ENCODE measurements around the gene CALR. TPM values are rescaled to one million over a fixed set of nuclear protein-coding genes. Genes with fewer than 3 reads are reported as not detected.

The CALR gene
- total and polyA plus RNA-seq, 2 experiments from 2014 or later = 1,015 to 1,238 TPM

- in situ Hi-C loops (cut with MboI) = loop anchor here (25.0 kb wide), 1 partner anchor 622 kb away; no protein-coding TSS in a partner anchor
- no peaks in the 10 kb centered on the region for H3K27me3 ChIP-seq (replicated peaks; ENCODE audit: insufficient read depth)
- H3K9me3 ChIP-seq (ENCODE audit: low read depth) = no peaks in the 10 kb centered on the region
- H3K4me2 ChIP-seq (ENCODE audit: unreplicated experiment) = peak overlapping the region; percentile 100
- no peaks in the 10 kb centered on the region for H3K79me2 ChIP-seq (ENCODE audit: insufficient read depth)
- peak overlapping the region; percentile 100 for H2AFZ ChIP-seq
- peaks cover 14% of the 10 kb centered on the region for H3K4me1 ChIP-seq (ENCODE audit: insufficient read depth)
- H3K4me3 ChIP-seq = peak overlapping the region; percentile 81
- peak; percentile 80 for DNase-seq
- peak overlapping the region; percentile 78 for H3K9ac ChIP-seq
- H3K9me2 ChIP-seq (ENCODE audit: insufficient read depth) = no peaks in the 10 kb centered on the region
- no peaks in the 10 kb centered on the region for H3K36me3 ChIP-seq (ENCODE audit: low read depth)
- no peak for TF ChIP-seq EZH2 (IDR thresholded peaks at IDR 0.05; ENCODE audit: insufficient read depth, poor library complexity, severe bottlenecking)
- TF ChIP-seq EZH2phosphoT487 (IDR thresholded peaks at IDR 0.05; ENCODE audit: insufficient read depth, low read depth) = no peak
- no peak overlapping the region for H3K27ac ChIP-seq
- no peaks in the 10 kb centered on the region for H4K20me1 ChIP-seq (ENCODE audit: insufficient read depth)
- H3F3A ChIP-seq (ENCODE audit: insufficient read depth) = peaks cover 9% of the 10 kb centered on the region; the same call in 1 of the 2 replicates
- 1 to 2% methylated on average over 31 to 34 of the region's 34 CpGs for WGBS, 2 experiments (ENCODE audit: low coverage in 1 of 2, low lambda C conversion rate in 2 of 2, missing lambda C conversion rate in 2 of 2)
These were observed 26.8 kb downstream of the CALR start for GRCh38 chr19:12965017-12965811.

- 42 to 49% methylated on average over 8 of the region's 8 CpGs for WGBS, 2 experiments (ENCODE audit: low coverage in 1 of 2, low lambda C conversion rate in 2 of 2, missing lambda C conversion rate in 2 of 2)
- in situ Hi-C loops (cut with MboI) = loop anchor here (25.0 kb wide), 1 partner anchor 622 kb away; no protein-coding TSS in a partner anchor
- peak overlapping the region; percentile 100 for H3K4me2 ChIP-seq (ENCODE audit: unreplicated experiment)
These were observed 27.4 kb downstream of the CALR start for GRCh38 chr19:12965812-12966135.

GRCh38 chr19:12967907-12968306 lies 29.5 kb downstream of the CALR start:
- Histone ChIP-seq H3K4me1 (ENCODE audit: insufficient read depth) (peaks cover 14% of the 10 kb centered on the region), H4K20me1 (ENCODE audit: insufficient read depth) (no peaks in the 10 kb centered on the region), H3K36me3 (ENCODE audit: low read depth) (no peaks in the 10 kb centered on the region), H3K27ac (no peak overlapping the region), H3K9ac (no peak overlapping the region), H3K9me3 (ENCODE audit: low read depth) (no peaks in the 10 kb centered on the region), H3K4me2 (ENCODE audit: unreplicated experiment) (no peak overlapping the region), H3K9me2 (ENCODE audit: insufficient read depth) (no peaks in the 10 kb centered on the region), H3K79me2 (ENCODE audit: insufficient read depth) (no peaks in the 10 kb centered on the region), H3K27me3 (replicated peaks; ENCODE audit: insufficient read depth) (no peaks in the 10 kb centered on the region), H3F3A (ENCODE audit: insufficient read depth) (peaks cover 9% of the 10 kb centered on the region; the same call in 1 of the 2 replicates), H3K4me3 (no peak overlapping the region), H2AFZ (no peak overlapping the region)
- in situ Hi-C loops (cut with MboI) = loop anchor here (25.0 kb wide), 1 partner anchor 619 kb away; no protein-coding TSS in a partner anchor
- TF ChIP-seq EZH2 (IDR thresholded peaks at IDR 0.05; ENCODE audit: insufficient read depth, poor library complexity, severe bottlenecking) (no peak), EZH2phosphoT487 (IDR thresholded peaks at IDR 0.05; ENCODE audit: insufficient read depth, low read depth) (no peak)
- peak; percentile 76 for DNase-seq
- 55 to 69% methylated on average over 3 to 5 of the region's 5 CpGs for WGBS, 2 experiments (ENCODE audit: low coverage in 1 of 2, low lambda C conversion rate in 2 of 2, missing lambda C conversion rate in 2 of 2)

More at GRCh38 chr19:12965812-12966135, 27.4 kb downstream of the CALR start:
- H3K9me3 ChIP-seq (ENCODE audit: low read depth) = no peaks in the 10 kb centered on the region
- H3K36me3 ChIP-seq (ENCODE audit: low read depth) = no peaks in the 10 kb centered on the region
- no peaks in the 10 kb centered on the region for H3K9me2 ChIP-seq (ENCODE audit: insufficient read depth)
- no peaks in the 10 kb centered on the region for H3K79me2 ChIP-seq (ENCODE audit: insufficient read depth)
- peaks cover 9% of the 10 kb centered on the region; the same call in 1 of the 2 replicates for H3F3A ChIP-seq (ENCODE audit: insufficient read depth)
- no peak for TF ChIP-seq EZH2phosphoT487 (IDR thresholded peaks at IDR 0.05; ENCODE audit: insufficient read depth, low read depth)
- TF ChIP-seq EZH2 (IDR thresholded peaks at IDR 0.05; ENCODE audit: insufficient read depth, poor library complexity, severe bottlenecking) = no peak
- peak overlapping the region; percentile 81; the same call in 1 of the 2 replicates for H3K4me3 ChIP-seq
- H3K4me1 ChIP-seq (ENCODE audit: insufficient read depth) = peaks cover 14% of the 10 kb centered on the region
- no peaks in the 10 kb centered on the region for H4K20me1 ChIP-seq (ENCODE audit: insufficient read depth)
- no peak for DNase-seq
- no peak overlapping the region for H3K27ac ChIP-seq
- peak overlapping the region; percentile 100 for H2AFZ ChIP-seq
- peak overlapping the region; percentile 78 for H3K9ac ChIP-seq
- H3K27me3 ChIP-seq (replicated peaks; ENCODE audit: insufficient read depth) = no peaks in the 10 kb centered on the region

GRCh38 chr19:12969292-12969988 lies 31.0 kb downstream of the CALR start, which contains the start of gene DAND5:
DAND5 (plus strand) TSS chr19:12969576; CDS start chr19:12969661, 85 bp downstream.
- DNase-seq = no peak
- TF ChIP-seq EZH2phosphoT487 (IDR thresholded peaks at IDR 0.05; ENCODE audit: insufficient read depth, low read depth) = no peak
- TF ChIP-seq EZH2 (IDR thresholded peaks at IDR 0.05; ENCODE audit: insufficient read depth, poor library complexity, severe bottlenecking) = no peak
- peaks cover 9% of the 10 kb centered on the region; the same call in 1 of the 2 replicates for H3F3A ChIP-seq (ENCODE audit: insufficient read depth)
- peaks cover 14% of the 10 kb centered on the region for H3K4me1 ChIP-seq (ENCODE audit: insufficient read depth)
- H3K27me3 ChIP-seq (replicated peaks; ENCODE audit: insufficient read depth) = no peaks in the 10 kb centered on the region
- no peak within 1 kb of the TSS for H3K27ac ChIP-seq
- no peak within 1 kb of the TSS for H3K9ac ChIP-seq
- H3K36me3 ChIP-seq (ENCODE audit: low read depth) = no peaks in the 10 kb centered on the region
- no peak within 1 kb of the TSS for H2AFZ ChIP-seq
- H4K20me1 ChIP-seq (ENCODE audit: insufficient read depth) = no peaks in the 10 kb centered on the region
- no peaks in the 10 kb centered on the region for H3K9me2 ChIP-seq (ENCODE audit: insufficient read depth)
- no peaks in the 10 kb centered on the region for H3K79me2 ChIP-seq (ENCODE audit: insufficient read depth)
- 46 to 53% methylated on average over 14 of the region's 14 CpGs for WGBS, 2 experiments (ENCODE audit: low coverage in 1 of 2, low lambda C conversion rate in 2 of 2, missing lambda C conversion rate in 2 of 2)
- H3K9me3 ChIP-seq (ENCODE audit: low read depth) = no peaks in the 10 kb centered on the region
- no peak within 1 kb of the TSS for H3K4me3 ChIP-seq
- in situ Hi-C loops (cut with MboI) = loop anchor here (25.0 kb wide), 1 partner anchor 618 kb away; no protein-coding TSS in a partner anchor
- H3K4me2 ChIP-seq (ENCODE audit: unreplicated experiment) = no peak within 1 kb of the TSS
